Placental pericyte (primary cell): ENCODE results near the gene PLCD4. TPM values are rescaled to one million over a fixed set of nuclear protein-coding genes. Genes with fewer than 3 reads are reported as not detected.

Experiments used
- small RNA-seq: library from RNA; depleted of rRNA; stranded (forward); fragments of <200 nt; gene quantifications from one replicate; pipeline ENCODE3, GENCODE V24; 2012; ENCODE audit warnings: low replicate concordance
- total RNA-seq: library from RNA; depleted of rRNA; stranded (reverse); fragments of >200 nt; gene quantifications from 2 replicates; pipeline ENCODE4 v1.2.3, GENCODE V29; 2012

The PLCD4 gene
- 0.22 and 1.4 TPM in 2 replicates for total RNA-seq

DNA sequence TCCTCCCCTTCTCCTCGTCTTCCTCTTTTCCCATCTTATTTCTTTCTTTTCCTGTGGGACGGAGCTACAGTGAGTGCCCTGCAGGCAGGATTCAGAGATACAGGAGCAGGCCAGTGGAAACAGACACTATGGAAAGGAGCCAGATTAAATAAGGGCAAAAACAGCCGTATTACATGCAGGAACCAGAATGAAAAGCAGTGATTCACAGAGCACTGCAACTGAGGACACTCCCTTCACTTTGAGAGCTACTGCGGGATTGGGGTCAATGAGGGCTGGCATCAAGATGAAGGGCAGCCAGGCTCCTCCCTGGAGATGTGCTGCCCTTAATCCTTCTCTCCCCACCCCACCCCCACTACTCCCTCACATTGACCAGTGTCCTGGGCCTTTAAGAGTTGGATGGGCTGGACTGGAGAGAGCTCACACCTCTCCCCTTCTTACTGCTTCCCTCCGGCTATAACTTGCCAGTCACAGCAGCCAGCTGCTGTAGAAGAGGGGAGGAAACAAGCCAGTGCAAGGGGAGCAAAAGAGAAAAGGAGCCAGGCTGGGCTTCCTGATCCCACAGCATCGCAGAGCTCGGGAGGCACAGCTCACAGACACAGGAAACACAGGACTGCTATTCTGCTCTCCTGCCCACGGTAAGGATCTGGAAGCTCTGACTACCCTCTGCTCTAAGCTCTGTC, at the start of gene PLCD4:
PLCD4 (plus strand) TSS at position 464 of the 680 bp plus-strand sequence. CDS start 7,841 bp downstream, outside the sequence.

DNA sequence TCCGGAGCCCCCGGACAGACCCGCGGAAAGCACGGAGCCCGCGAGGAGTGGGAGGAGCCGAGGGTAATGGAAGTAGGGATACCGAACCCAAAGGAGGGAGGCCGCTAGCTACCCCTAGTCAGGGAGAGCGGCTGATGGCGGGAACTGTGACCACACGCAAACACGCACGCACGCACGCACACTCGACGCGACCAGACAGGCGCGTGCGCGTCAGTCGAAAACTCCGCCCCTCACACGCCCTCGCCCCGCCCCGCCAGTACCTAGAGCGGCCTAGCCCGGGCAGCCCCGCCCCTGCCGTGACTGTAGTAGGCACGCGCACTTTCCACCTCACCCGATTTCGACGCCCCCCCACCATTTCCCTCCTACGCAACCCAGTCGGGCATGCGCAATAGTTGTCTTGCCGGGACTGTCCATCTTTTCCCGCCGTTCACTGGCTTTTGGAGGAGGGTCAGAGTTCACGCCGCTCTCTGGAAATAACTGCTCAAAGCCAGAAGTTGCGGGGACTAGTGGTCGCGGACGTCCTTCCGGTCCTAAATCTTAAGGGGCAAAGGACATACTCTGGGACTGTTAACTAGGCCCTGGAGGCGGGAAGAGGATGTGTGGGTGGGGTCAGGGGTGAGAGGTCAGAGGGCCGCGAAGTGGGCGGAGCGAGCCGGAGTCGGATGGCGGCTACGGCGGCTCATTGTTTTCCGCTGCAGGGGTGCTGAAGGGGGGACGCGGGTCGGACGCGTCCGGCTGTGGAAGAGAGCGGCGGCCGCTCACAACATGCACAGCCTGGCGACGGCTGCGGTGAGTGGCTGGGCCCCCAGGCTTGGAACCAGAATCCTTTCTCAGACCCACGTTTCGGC, 39.3 kb upstream of the PLCD4 start, which contains the start of the genes CNOT9 and USP37:
CNOT9 (plus strand) TSS at position 650 of the 848 bp plus-strand sequence; CDS start at position 766, 116 bp downstream.
USP37 (minus strand) TSS at position 162 of the 848 bp plus-strand sequence. CDS start 9,698 bp downstream, outside the sequence.

DNA sequence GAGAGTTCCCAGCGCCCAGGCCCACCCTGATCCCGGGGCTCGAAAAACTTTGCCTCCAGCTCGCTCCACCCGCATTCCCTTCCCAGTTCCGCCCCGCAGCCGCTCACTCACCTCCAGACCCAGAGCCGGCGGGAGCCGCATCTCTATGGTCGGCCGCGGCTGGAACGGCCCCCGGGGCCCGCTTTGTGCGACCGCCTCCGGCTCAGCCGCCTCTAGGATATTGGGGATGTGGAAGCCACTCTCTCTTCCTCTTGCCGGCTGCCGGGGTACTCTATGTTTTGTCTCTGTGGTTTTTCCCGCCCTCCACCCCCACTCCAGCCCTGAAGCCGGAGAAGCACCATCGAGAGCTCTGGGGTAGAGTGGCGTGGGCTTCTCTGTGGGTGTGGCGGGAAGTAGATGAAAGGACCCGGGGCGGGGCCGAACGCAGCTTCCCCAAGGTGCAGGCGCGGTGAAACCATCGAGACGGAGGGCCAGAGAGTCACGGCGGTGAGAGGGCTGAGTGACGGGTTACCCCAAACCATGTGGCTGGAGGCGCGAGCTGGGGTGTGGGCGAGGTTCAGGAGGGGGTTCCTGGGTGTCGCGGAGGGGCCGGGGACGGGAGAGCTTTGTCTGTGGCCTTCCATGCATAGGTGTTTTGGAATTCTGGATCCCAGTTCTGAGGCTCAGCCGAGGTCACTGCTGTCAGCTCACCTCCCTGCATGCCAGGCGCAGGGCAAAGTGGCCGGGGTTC, 51.7 kb downstream of the PLCD4 start, which contains the start of the genes BCS1L and ZNF142:
BCS1L (plus strand) TSS at position 426 of the 730 bp plus-strand sequence. CDS start 1,305 bp downstream, outside the sequence.
ZNF142 (minus strand) TSS at position 366 of the 730 bp plus-strand sequence. CDS start 3,194 bp downstream, outside the sequence.

DNA sequence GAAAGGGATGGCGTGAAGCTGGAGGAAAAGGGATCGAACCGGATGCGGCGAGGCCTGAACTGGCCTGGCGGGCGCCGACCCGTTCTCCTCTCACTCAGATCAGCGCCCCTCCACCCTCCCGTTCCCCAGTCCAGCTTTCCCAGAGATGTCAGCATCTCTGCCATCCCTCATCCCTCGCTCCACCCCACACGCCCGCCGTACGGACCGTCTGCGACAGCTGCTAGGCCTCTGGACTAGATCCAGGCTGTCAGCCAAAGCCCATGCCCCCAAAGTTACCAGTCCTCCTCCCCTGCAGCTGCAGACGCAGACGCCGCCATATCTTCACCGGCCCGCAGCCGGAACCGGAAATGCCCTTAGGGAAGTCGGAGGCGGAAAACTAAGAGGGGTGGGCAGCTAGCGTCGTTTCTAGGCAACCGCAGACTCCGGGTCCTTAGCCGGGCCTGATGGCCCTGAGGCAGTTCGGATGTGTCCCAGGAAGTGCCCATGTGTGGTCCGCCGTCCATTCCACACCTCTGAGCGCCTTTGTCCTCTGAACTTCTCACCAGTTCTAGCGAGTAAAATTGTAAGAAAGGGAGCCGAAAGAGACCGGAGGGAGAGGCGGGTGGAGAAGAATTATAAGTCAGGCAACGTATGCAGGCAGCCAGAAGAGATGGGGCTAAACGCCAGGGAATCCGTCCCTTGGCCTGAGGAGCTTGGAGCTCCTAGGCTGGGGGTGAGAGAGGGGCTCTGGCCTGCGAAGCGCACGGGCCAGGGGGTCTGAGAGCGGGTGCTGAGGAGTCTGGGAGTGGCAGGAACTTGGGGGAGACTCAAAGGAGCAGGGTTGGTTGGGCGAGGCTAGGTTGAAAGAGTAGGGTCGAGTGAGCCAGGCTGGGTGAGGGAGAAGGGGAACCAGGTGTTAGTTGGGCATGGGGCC, 64.2 kb downstream of the PLCD4 start, which contains the start of the genes RNF25 and STK36:
RNF25 (minus strand) TSS at position 349 of the 913 bp plus-strand sequence; CDS start at position 317, 32 bp downstream.
STK36 (plus strand) TSS at position 433 of the 913 bp plus-strand sequence. CDS start 744 bp downstream, outside the sequence.

Small RNA genes within 50 kb of the gene (small RNA-seq; reads per million reads assigned to genes)
- gene RNU6-136P = not detected

Other genes with a start within 250 kb of the PLCD4 start
- gene SLC11A1, start 225.6 kb upstream of the PLCD4 start, total RNA-seq = under 0.01 and 0.14 TPM in 2 replicates
- 77.3 and 101 TPM in 2 replicates for gene CTDSP1, start 208.0 kb upstream of the PLCD4 start, total RNA-seq
- not detected in 2 replicates for gene VIL1, start 188.8 kb upstream of the PLCD4 start, total RNA-seq
- gene USP37, start 39.5 kb upstream of the PLCD4 start, total RNA-seq = 9.0 and 14.0 TPM in 2 replicates
- gene CNOT9, start 39.1 kb upstream of the PLCD4 start, total RNA-seq = 65.2 and 86.3 TPM in 2 replicates
- 11.6 and 25.1 TPM in 2 replicates for gene ZNF142, start 51.7 kb downstream of the PLCD4 start, total RNA-seq
- 17.9 and 39.8 TPM in 2 replicates for gene BCS1L, start 51.8 kb downstream of the PLCD4 start, total RNA-seq
- gene RNF25, start 64.1 kb downstream of the PLCD4 start, total RNA-seq = 36.1 and 54.0 TPM in 2 replicates
- 24.7 and 33.1 TPM in 2 replicates for gene STK36, start 64.2 kb downstream of the PLCD4 start, total RNA-seq
- gene TTLL4, start 102.9 kb downstream of the PLCD4 start, total RNA-seq = 19.5 and 25.8 TPM in 2 replicates
- 4.7 and 23.4 TPM in 2 replicates for gene CYP27A1, start 174.2 kb downstream of the PLCD4 start, total RNA-seq
- gene PRKAG3, start 223.9 kb downstream of the PLCD4 start, total RNA-seq = not detected in 2 replicates